ENCODE measurements around the gene PRIM2.
"Not testable (repeated sequence)": the region's sequence is repeated elsewhere in the genome, so short reads cannot be mapped to it uniquely, and the experiment has no call there.

- TF ChIP-seq, protein P1, sequence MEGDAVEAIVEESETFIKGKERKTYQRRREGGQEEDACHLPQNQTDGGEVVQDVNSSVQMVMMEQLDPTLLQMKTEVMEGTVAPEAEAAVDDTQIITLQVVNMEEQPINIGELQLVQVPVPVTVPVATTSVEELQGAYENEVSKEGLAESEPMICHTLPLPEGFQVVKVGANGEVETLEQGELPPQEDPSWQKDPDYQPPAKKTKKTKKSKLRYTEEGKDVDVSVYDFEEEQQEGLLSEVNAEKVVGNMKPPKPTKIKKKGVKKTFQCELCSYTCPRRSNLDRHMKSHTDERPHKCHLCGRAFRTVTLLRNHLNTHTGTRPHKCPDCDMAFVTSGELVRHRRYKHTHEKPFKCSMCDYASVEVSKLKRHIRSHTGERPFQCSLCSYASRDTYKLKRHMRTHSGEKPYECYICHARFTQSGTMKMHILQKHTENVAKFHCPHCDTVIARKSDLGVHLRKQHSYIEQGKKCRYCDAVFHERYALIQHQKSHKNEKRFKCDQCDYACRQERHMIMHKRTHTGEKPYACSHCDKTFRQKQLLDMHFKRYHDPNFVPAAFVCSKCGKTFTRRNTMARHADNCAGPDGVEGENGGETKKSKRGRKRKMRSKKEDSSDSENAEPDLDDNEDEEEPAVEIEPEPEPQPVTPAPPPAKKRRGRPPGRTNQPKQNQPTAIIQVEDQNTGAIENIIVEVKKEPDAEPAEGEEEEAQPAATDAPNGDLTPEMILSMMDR (IDR thresholded peaks at IDR 0.05), result not testable (repeated sequence)
- not testable (repeated sequence) for TF ChIP-seq POLR2A (IDR thresholded peaks at IDR 0.05)
Measured at GRCh38 chr6:57365076-57365583, 47.7 kb downstream of the PRIM2 start.
